OCI-LY3 (cell line): ENCODE measurements around the gene MAGI1.

ENCODE experiments used
- H2AFZ ChIP-seq: fragments of 200-600, 300-600 bp; shearing (Covaris generic); 2 replicates; pipeline ENCODE4 v1.6.0; 2014; ENCODE audit warnings: antibody characterized with exemption, low read depth, low read length
- H3K27ac ChIP-seq: fragments of 200-600, 300-600 bp; sonication (generic); 2 replicates; pipeline ENCODE4 v1.5.1; 2014; ENCODE audit warnings: mild to moderate bottlenecking, low read length, moderate library complexity, mixed read lengths
- H3K27me3 ChIP-seq: fragments of 200-600, 300-600 bp; sonication (generic); 2 replicates; pipeline ENCODE4 v1.6.1; 2014; ENCODE audit warnings: low read depth, low read length, mixed read lengths
- H3K36me3 ChIP-seq: fragments of 200-600, 300-600 bp; sonication (generic); replicated peaks from 2 replicates; pipeline ENCODE3; 2014; ENCODE audit warnings: low read depth, low read length, mixed read lengths
- H3K4me1 ChIP-seq: fragments of 300-600, 200-600 bp; sonication (generic); 2 replicates; pipeline ENCODE4 v1.6.1; 2014; ENCODE audit warnings: low read length, mixed read lengths
- H3K4me2 ChIP-seq: fragments of 200-600, 300-600 bp; sonication (generic); 2 replicates; pipeline ENCODE4 v1.6.1; 2014; ENCODE audit warnings: low read length, mixed read lengths
- H3K4me3 ChIP-seq: fragments of 300-600, 200-600 bp; sonication (generic); 2 replicates; pipeline ENCODE4 v1.5.1; 2014; ENCODE audit warnings: antibody characterized with exemption, mild to moderate bottlenecking, low read length, moderate library complexity
- H3K79me2 ChIP-seq: fragments of 300-600, 200-600 bp; shearing (Covaris generic); 2 replicates; pipeline ENCODE4 v1.6.1; 2014; ENCODE audit warnings: mild to moderate bottlenecking, low read length, mixed read lengths
- H3K9ac ChIP-seq: fragments of 300-600, 200-600 bp; shearing (Covaris generic); 2 replicates; pipeline ENCODE4 v1.6.0; 2014; ENCODE audit warnings: mild to moderate bottlenecking, low read length, moderate library complexity
- H3K9me3 ChIP-seq: fragments of 200-600, 300-600 bp; shearing (Covaris generic); 2 replicates; pipeline ENCODE4 v1.6.1; 2014; ENCODE audit warnings: low read length, mixed read lengths; ENCODE audit not compliant: insufficient read depth
- H4K20me1 ChIP-seq: fragments of 200-600, 300-600 bp; sonication (generic); 2 replicates; pipeline ENCODE4 v1.6.1; 2016; ENCODE audit warnings: low read length, mixed read lengths; ENCODE audit not compliant: insufficient read depth
- EZH2phosphoT487 ChIP-seq: fragments of 200-600 bp; shearing (Covaris generic); IDR thresholded peaks from 2 replicates; pipeline ENCODE4 v1.6.1; 2018; ENCODE audit warnings: antibody characterized with exemption, mixed run types, low read depth
- TF ChIP-seq, protein P1 (sequence below): fragments of 200-600, 300-600 bp; sonication (generic); IDR thresholded peaks from 2 replicates; pipeline ENCODE4 v1.5.1; 2014; ENCODE audit warnings: antibody characterized with exemption, low read length, low read depth

The MAGI1 gene

DNA sequence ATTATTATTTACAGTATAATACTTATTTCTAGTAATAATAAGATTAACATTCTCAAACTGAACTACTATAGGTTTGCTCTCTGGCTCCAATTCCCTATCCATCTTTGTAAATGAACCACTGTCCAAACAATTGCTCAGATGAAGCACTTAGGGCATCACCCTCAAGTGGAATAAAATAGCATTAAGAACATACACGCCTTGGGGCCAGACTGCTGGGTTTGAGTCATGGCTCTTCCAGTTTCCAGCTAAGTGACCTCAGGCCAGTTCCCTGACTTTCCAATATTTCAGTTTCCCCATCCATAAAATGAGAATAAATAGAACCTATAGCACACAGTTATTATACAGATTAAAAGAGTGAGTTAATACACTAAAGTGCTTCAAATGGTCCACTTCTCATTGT, 507.2 kb downstream of the MAGI1 start:
- Histone ChIP-seq H3K27ac (no peak overlapping the region), H3K4me1 (no peaks in the 10 kb centered on the region), H3K9me3 (no peaks in the 10 kb centered on the region), H3K27me3 (no peaks in the 10 kb centered on the region), H3K79me2 (no peaks in the 10 kb centered on the region), H3K36me3 (no peaks in the 10 kb centered on the region), H3K9ac (no peak overlapping the region), H3K4me2 (no peak overlapping the region), H2AFZ (no peak overlapping the region), H3K4me3 (no peak overlapping the region), H4K20me1 (no peaks in the 10 kb centered on the region)
- TF ChIP-seq, protein P1, sequence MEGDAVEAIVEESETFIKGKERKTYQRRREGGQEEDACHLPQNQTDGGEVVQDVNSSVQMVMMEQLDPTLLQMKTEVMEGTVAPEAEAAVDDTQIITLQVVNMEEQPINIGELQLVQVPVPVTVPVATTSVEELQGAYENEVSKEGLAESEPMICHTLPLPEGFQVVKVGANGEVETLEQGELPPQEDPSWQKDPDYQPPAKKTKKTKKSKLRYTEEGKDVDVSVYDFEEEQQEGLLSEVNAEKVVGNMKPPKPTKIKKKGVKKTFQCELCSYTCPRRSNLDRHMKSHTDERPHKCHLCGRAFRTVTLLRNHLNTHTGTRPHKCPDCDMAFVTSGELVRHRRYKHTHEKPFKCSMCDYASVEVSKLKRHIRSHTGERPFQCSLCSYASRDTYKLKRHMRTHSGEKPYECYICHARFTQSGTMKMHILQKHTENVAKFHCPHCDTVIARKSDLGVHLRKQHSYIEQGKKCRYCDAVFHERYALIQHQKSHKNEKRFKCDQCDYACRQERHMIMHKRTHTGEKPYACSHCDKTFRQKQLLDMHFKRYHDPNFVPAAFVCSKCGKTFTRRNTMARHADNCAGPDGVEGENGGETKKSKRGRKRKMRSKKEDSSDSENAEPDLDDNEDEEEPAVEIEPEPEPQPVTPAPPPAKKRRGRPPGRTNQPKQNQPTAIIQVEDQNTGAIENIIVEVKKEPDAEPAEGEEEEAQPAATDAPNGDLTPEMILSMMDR = no peak
- TF ChIP-seq EZH2phosphoT487 = no peak

DNA sequence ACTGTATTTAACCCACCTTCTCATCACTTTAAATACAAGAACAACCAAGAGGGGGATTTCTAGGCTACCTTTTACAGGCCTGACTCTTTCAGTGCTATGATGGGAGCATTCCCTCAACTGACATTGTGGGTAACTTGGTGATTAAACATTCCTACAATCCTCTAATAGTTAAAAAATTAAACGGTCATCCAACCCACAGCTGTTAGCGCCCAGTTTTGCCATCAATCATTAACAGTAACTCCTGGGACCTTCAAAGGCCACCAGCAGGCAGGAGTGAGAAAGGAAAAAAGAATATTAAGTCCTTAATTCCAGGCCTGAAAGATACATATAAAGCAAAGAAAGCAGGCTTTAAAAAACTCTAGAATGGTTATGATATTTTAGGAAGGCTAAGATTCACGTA, 512.1 kb downstream of the MAGI1 start:
- no peak overlapping the region for H3K27ac ChIP-seq
- no peak overlapping the region for H3K9ac ChIP-seq
- no peak overlapping the region for H3K4me3 ChIP-seq
- no peaks in the 10 kb centered on the region for H3K9me3 ChIP-seq
- TF ChIP-seq, protein P1 = no peak
- TF ChIP-seq EZH2phosphoT487 = no peak
- no peaks in the 10 kb centered on the region for H3K4me1 ChIP-seq
- H3K27me3 ChIP-seq = no peaks in the 10 kb centered on the region
- no peak overlapping the region for H3K4me2 ChIP-seq
- H2AFZ ChIP-seq = no peak overlapping the region
- no peaks in the 10 kb centered on the region for H3K36me3 ChIP-seq
- H3K79me2 ChIP-seq = no peaks in the 10 kb centered on the region
- no peaks in the 10 kb centered on the region for H4K20me1 ChIP-seq

DNA sequence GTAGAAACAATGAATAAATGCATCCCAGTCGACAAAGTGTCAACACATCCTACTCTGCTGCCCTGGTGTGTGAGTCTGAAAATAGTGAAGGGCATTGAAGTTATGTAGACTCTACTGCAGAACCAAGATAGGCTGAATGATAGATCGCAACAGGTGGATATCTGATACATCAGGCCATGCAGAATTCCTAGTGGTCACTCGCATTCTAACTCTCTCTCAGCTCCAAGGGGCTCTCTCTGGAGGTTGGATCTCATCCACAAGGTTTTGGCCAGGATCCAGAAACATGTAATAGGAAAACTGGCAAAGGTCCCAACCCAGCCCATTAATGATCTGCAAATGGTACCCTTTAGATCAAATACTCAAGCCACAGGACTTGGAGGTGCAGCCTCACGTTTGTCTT, 514.1 kb downstream of the MAGI1 start:
- Histone ChIP-seq H2AFZ (no peak overlapping the region), H3K9ac (no peak overlapping the region), H3K27me3 (no peaks in the 10 kb centered on the region), H3K79me2 (no peaks in the 10 kb centered on the region), H3K36me3 (no peaks in the 10 kb centered on the region), H3K4me1 (no peaks in the 10 kb centered on the region), H3K9me3 (no peaks in the 10 kb centered on the region), H3K4me2 (no peak overlapping the region), H4K20me1 (no peaks in the 10 kb centered on the region), H3K4me3 (no peak overlapping the region), H3K27ac (no peak overlapping the region)
- no peak for TF ChIP-seq EZH2phosphoT487
- TF ChIP-seq, protein P1 = no peak

DNA sequence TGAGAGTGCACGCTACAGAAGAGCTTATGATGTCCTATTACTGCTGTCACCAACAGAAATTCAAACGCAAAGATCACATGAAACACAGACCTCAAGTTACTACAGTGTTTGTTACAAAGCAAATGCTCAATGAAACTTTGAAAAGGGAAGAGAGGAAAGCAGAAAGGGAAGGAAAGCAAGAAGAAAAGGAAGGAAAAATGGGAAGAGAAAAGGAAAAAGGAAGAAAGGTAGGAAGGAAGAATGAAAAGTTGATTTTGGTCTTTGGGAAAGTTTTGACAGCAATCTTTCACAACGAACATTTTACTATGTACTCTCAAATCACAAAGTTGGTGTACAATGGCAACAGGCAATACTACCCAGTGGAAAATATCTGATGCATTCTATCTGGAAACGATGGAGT, 514.8 kb downstream of the MAGI1 start:
- H3K4me1 ChIP-seq = no peaks in the 10 kb centered on the region
- H4K20me1 ChIP-seq = no peaks in the 10 kb centered on the region
- no peak overlapping the region for H3K9ac ChIP-seq
- no peak overlapping the region for H3K4me3 ChIP-seq
- no peaks in the 10 kb centered on the region for H3K27me3 ChIP-seq
- H3K79me2 ChIP-seq = no peaks in the 10 kb centered on the region
- H2AFZ ChIP-seq = no peak overlapping the region
- H3K36me3 ChIP-seq = no peaks in the 10 kb centered on the region
- no peak for TF ChIP-seq EZH2phosphoT487
- TF ChIP-seq, protein P1 = no peak
- H3K27ac ChIP-seq = no peak overlapping the region
- no peak overlapping the region for H3K4me2 ChIP-seq
- H3K9me3 ChIP-seq = no peaks in the 10 kb centered on the region
